ENCODE measurements around the gene CDH4. TPM values are rescaled to one million over a fixed set of nuclear protein-coding genes. Genes with fewer than 3 reads are reported as not detected.

CDH4 gene
- total RNA-seq, 2 donors from 2014 or later: not detected

DNA sequence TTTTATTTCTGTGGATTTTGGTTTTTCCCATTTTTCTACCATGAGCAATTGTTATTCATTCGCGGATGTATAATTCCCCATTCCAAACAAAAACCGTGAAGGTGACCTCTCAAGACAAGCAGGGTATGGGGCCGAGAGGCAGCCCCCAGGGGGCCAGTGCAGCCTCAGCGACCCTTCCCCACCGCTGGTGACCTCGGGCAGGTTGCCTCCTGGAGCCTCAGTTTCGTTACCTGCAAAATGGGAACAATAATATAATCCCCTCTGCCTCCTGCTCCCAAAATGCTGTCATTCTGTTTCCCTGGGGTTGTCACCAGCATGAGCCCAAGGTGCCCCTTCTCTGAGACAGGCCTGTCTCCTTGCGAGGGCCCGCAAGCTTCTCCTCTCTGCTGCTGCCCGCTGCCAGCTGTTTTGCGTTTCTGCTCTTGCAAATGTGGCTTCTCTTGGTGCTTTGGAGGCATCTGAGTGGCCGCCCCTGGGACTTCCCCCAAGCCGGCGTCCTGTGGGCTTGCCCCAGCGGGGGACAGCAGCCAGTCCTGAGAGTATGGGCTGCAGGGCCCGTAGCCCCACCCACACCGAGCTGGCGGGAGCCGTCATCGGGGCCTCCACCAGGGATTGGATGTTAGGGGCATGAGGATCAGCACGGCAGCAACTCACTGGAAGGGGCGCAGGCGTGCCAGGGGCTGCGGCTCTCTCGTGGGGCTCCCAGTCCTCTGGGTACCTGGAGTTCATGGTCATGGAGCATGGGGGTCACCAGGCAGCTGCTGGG, 651.7 kb downstream of the CDH4 start:
- ATAC-seq (ENCODE audit: insufficient number of reproducible peaks, low FRiP score, low read depth) (no peak), DNase-seq (ENCODE audit: low spot score) (no peak)
- no peaks in the 10 kb centered on the region for H3K27me3 ChIP-seq (replicated peaks; ENCODE audit: insufficient read depth)
- no peak for TF ChIP-seq CTCF (IDR thresholded peaks at IDR 0.05)
- H3K27ac ChIP-seq: no peak overlapping the region
- H3K9me3 ChIP-seq: no peaks in the 10 kb centered on the region
- peaks cover 0 to 9% of the 10 kb centered on the region in 2 donors for H3K4me1 ChIP-seq (ENCODE audit: control insufficient read depth in 1 of 2, low read depth in 2 of 2)
- H3K36me3 ChIP-seq: no peaks in the 10 kb centered on the region
- no peak overlapping the region for H3K4me3 ChIP-seq

DNA sequence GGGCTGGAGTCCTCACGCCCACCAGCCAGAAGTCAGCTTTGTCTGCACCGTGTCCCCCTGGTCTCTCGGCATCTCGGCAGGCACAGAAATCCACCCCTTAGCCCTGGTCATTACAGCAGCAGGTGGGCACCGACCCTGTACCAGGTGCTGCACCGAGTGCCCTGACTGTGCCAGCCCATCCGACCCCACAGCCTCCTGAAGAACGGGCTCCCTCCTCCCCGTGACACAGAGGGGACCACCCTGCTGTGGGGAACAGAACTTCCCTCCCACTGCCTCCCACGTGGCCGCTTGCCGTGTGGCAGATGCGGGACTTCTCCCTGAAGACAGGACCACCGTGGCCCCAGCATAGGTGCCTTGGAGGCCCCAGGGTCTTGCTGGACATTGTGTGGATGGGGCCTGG, 652.4 kb downstream of the CDH4 start:
- H3K27me3 ChIP-seq (replicated peaks; ENCODE audit: insufficient read depth): no peaks in the 10 kb centered on the region
- no peaks in the 10 kb centered on the region for H3K36me3 ChIP-seq
- ATAC-seq (ENCODE audit: insufficient number of reproducible peaks, low FRiP score, low read depth) (no peak), DNase-seq (ENCODE audit: low spot score) (no peak)
- H3K9me3 ChIP-seq: no peaks in the 10 kb centered on the region
- TF ChIP-seq CTCF (IDR thresholded peaks at IDR 0.05): no peak
- peaks cover 0 to 9% of the 10 kb centered on the region in 2 donors for H3K4me1 ChIP-seq (ENCODE audit: control insufficient read depth in 1 of 2, low read depth in 2 of 2)
- no peak overlapping the region for H3K4me3 ChIP-seq
- H3K27ac ChIP-seq: no peak overlapping the region

- H3K4me1 ChIP-seq (ENCODE audit: control insufficient read depth in 1 of 2, low read depth in 2 of 2): peaks cover 0 to 9% of the 10 kb centered on the region in 2 donors
- H3K27me3 ChIP-seq (replicated peaks; ENCODE audit: insufficient read depth): no peaks in the 10 kb centered on the region
- H3K9me3 ChIP-seq: no peaks in the 10 kb centered on the region
- H3K36me3 ChIP-seq: no peaks in the 10 kb centered on the region
- no peak overlapping the region for H3K27ac ChIP-seq
- no peak overlapping the region for H3K4me3 ChIP-seq
- ATAC-seq (ENCODE audit: insufficient number of reproducible peaks, low FRiP score, low read depth) (no peak), DNase-seq (ENCODE audit: low spot score) (no peak)
- no peak for TF ChIP-seq CTCF (IDR thresholded peaks at IDR 0.05)
These were observed 653.9 kb downstream of the CDH4 start for GRCh38 chr20:61905781-61906523.

DNA sequence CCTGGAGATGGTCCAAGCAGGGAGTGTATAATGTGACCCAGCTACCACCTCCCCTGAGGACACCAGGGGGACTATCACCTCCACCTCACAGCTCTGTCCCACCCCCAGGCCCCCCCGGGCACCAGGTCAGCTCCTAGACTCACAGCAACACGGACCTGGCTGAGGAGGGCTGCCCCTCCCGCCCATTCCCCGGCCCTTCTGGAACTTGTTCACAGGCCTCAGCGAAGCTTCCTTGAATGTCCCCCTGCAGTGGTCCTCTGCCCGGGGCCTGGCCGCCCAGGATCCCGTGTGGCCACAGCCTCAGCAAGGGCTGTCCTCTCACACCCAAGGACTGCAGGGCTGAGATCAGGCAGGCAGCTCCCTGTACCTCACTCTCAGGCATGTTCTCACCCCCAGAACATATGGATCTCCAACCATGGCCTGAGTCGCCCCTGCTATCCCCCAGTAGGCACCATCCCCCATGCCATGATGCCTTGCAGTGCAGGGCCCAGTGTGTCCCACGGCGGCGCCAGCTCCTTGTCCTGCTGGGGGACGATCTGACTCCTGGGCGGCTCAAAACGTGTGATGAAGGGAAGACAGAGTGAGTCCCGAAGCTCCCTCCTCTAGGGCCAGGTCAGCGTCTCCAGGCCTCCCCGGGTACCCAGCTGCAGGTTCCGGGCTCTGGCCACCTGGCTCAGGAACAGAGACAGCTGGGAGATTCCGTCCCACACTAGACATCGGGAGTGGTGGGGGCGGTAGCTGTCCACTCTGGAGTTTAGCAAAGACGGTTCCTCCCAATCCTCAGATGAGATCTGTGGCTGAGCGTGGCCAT, 655.2 kb downstream of the CDH4 start:
- H3K9me3 ChIP-seq: no peaks in the 10 kb centered on the region
- H3K27me3 ChIP-seq (replicated peaks; ENCODE audit: insufficient read depth): no peaks in the 10 kb centered on the region
- no peak overlapping the region for H3K4me3 ChIP-seq
- no peaks in the 10 kb centered on the region for H3K36me3 ChIP-seq
- H3K4me1 ChIP-seq (ENCODE audit: control insufficient read depth in 1 of 2, low read depth in 2 of 2): peaks cover 0 to 9% of the 10 kb centered on the region in 2 donors
- no peak for ATAC-seq (ENCODE audit: insufficient number of reproducible peaks, low FRiP score, low read depth)
- no peak for TF ChIP-seq CTCF (IDR thresholded peaks at IDR 0.05)
- no peak overlapping the region for H3K27ac ChIP-seq
- no peak for DNase-seq (ENCODE audit: low spot score)
